GM19023 (cell line): ENCODE measurements around the gene CCDC159.
A peak's percentile ranks its signal among the peaks of the same experiment; 100 is the strongest.
"Not testable (repeated sequence)": the region's sequence is repeated elsewhere in the genome, so short reads cannot be mapped to it uniquely, and the experiment has no call there.

ENCODE experiments used
- ATAC-seq: cut with Tn5 transposase; IDR thresholded peaks from one replicate; pipeline ENCODE4 v1.9.1; 2021; ENCODE audit warnings: mild to moderate bottlenecking, moderate library complexity; ENCODE audit not compliant: unreplicated experiment

The CCDC159 gene

GRCh38 chr19:11346104-11346940 is at the start of gene CCDC159, which contains the start of gene TMEM205:
TSS of gene CCDC159 (plus strand) at chr19:11346519. CDS start at chr19:11346607, 88 bp downstream.
TSS of gene TMEM205 (minus strand) at chr19:11346268. CDS start at chr19:11345619, 649 bp downstream.
- ATAC-seq: peak; percentile 89

- no peak for ATAC-seq
Measured at GRCh38 chr19:11299946-11300810, 46.1 kb upstream of the CCDC159 start.

- ATAC-seq: no peak
Measured at GRCh38 chr19:11300811-11301120, 45.6 kb upstream of the CCDC159 start.

GRCh38 chr19:11304936-11305335 is 41.4 kb upstream of the CCDC159 start:
- ATAC-seq: no peak

GRCh38 chr19:11306337-11306736 is 40.0 kb upstream of the CCDC159 start:
- ATAC-seq: no peak

- not testable (repeated sequence) for ATAC-seq
Measured at GRCh38 chr19:11320278-11320995, 25.9 kb upstream of the CCDC159 start.

- ATAC-seq: no peak
Measured at GRCh38 chr19:11321191-11322126, 24.9 kb upstream of the CCDC159 start.

- no peak for ATAC-seq
Measured at GRCh38 chr19:11322269-11323024, 23.9 kb upstream of the CCDC159 start.

- no peak for ATAC-seq
Measured at GRCh38 chr19:11323601-11324078, 22.7 kb upstream of the CCDC159 start.

GRCh38 chr19:11324079-11324661 is 22.1 kb upstream of the CCDC159 start:
- no peak for ATAC-seq

GRCh38 chr19:11324748-11325389 is 21.4 kb upstream of the CCDC159 start:
- no peak for ATAC-seq

GRCh38 chr19:11325544-11325943 is 20.8 kb upstream of the CCDC159 start:
- ATAC-seq: no peak

- no peak for ATAC-seq
Measured at GRCh38 chr19:11330127-11330526, 16.2 kb upstream of the CCDC159 start.

- ATAC-seq: no peak
Measured at GRCh38 chr19:11331502-11331901, 14.8 kb upstream of the CCDC159 start.

- ATAC-seq: no peak
Measured at GRCh38 chr19:11332822-11333221, 13.5 kb upstream of the CCDC159 start.

GRCh38 chr19:11333838-11334237 is 12.5 kb upstream of the CCDC159 start:
- ATAC-seq: not testable (repeated sequence)

GRCh38 chr19:11335449-11336146 is 10.7 kb upstream of the CCDC159 start:
- no peak for ATAC-seq

- ATAC-seq: no peak
Measured at GRCh38 chr19:11337080-11337479, 9.2 kb upstream of the CCDC159 start.
